GM19238 (cell line): Measurements from ENCODE around the gene VAPB.

Experiments
- DNase-seq: peaks from one replicate; pipeline ENCODE4 v3.0.0; 2011; ENCODE audit warnings: low spot score; ENCODE audit not compliant: insufficient read length

VAPB gene

GRCh38 chr20:58480551-58481336, 91.7 kb downstream of the VAPB start:
- no peak for DNase-seq

- no peak for DNase-seq
Observed at GRCh38 chr20:58481481-58482021, 92.5 kb downstream of the VAPB start.

- no peak for DNase-seq
Observed at GRCh38 chr20:58482416-58482815, 93.4 kb downstream of the VAPB start.

GRCh38 chr20:58483051-58483450, 94.0 kb downstream of the VAPB start:
- DNase-seq = no peak

- DNase-seq = no peak
Observed at GRCh38 chr20:58483470-58483869, 94.4 kb downstream of the VAPB start.

GRCh38 chr20:58485393-58485792, 96.4 kb downstream of the VAPB start:
- DNase-seq = no peak

GRCh38 chr20:58486207-58486606, 97.2 kb downstream of the VAPB start:
- DNase-seq = no peak

GRCh38 chr20:58492074-58492718, 103.2 kb downstream of the VAPB start:
- DNase-seq = no peak

GRCh38 chr20:58492795-58493524, 103.9 kb downstream of the VAPB start:
- no peak for DNase-seq

- DNase-seq = no peak
Observed at GRCh38 chr20:58494923-58495622, 106.0 kb downstream of the VAPB start.

GRCh38 chr20:58495623-58496428, 106.8 kb downstream of the VAPB start:
- no peak for DNase-seq

GRCh38 chr20:58496429-58496769, 107.4 kb downstream of the VAPB start:
- no peak for DNase-seq

- no peak for DNase-seq
Observed at GRCh38 chr20:58497076-58497641, 108.1 kb downstream of the VAPB start.

- no peak for DNase-seq
Observed at GRCh38 chr20:58497724-58498469, 108.9 kb downstream of the VAPB start.

- no peak for DNase-seq
Observed at GRCh38 chr20:58498470-58499068, 109.5 kb downstream of the VAPB start.

- DNase-seq = no peak
Observed at GRCh38 chr20:58500256-58500655, 111.2 kb downstream of the VAPB start.
